GM13976 (cell line): ENCODE measurements around the gene ZNF687.

Experiments
- DNase-seq: peaks from one replicate; pipeline ENCODE4 v3.0.0; 2012; ENCODE audit warnings: low spot score
- CTCF ChIP-seq: IDR thresholded peaks from 2 replicates; pipeline ENCODE4 v1.5.1; 2012; ENCODE audit warnings: borderline replicate concordance, mild to moderate bottlenecking; ENCODE audit not compliant: insufficient read depth; ENCODE audit errors: extremely low read depth, missing control alignments, control extremely low read depth
- in situ Hi-C: fragments of 300-500 bp; cut with MboI; formaldehyde crosslinking; loops from one replicate; pipeline ENCODE4 v1.12.0; 2022; ENCODE audit warnings: low sequenced_read_pairs, mixed read lengths, inconsistent platforms; ENCODE audit not compliant: unreplicated experiment

The ZNF687 gene

GRCh38 chr1:151324390-151324930 lies 42.4 kb downstream of the ZNF687 start:
- DNase-seq, result no peak
- no peak for TF ChIP-seq CTCF
- in situ Hi-C loops, result no loop called here

DNA sequence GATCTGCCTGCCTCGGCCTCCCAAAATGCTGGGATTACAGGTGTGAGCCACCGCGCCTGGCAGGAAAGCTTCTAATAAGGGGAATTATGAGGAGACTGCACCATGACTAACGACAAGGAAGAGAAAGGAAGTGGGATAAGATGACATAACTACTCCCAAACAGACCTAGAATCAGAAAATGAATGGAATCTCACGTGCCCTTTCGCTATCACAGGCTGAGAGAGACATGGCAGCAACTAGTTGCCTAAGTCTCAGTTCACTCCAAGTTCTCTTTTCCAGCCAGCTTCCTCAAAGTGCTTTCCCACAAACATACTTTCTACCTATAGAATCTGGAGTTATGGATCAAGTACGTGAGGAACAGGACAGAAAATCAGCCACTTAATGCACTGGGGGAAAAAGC lies 43.1 kb downstream of the ZNF687 start:
- no peak for TF ChIP-seq CTCF
- DNase-seq, result no peak
- in situ Hi-C loops, result no loop called here

DNA sequence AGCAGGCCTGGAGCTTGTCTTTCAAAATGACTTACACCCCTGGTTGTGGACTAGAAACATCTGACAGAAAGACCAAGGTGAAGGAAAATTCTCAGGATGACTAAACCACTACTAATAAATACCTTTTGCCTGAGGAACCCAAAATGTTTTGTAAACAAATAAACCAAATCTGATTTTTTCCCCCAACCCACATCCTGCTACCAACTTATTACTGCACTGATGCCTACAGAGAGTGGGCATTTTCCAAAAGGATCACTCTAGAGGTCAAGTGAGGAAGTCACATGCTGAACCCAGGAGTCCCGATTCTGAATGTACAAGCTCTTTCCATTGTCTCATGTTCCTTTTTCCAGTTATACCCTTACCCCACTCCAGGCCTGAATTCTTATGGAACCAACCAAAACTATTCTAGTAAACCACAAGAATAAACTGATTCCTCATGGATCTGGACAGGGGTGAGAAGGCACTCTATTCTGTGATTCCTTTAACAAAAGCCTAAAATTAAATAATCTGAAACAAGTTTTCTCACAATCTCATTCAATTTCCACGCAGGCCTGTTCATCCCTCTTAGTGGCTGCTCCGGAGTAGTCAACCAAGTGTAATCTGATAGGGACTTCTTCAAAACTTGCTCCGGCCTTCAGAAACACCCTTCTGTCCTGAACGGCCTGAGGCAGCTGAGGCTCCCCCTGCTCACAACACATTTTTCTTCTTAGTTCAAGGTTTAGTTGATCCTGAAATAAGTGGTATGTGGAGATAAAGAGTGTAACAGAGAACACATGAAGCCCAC lies 43.7 kb downstream of the ZNF687 start:
- DNase-seq, result no peak
- no peak for TF ChIP-seq CTCF
- in situ Hi-C loops, result no loop called here

GRCh38 chr1:151326619-151327222 lies 44.6 kb downstream of the ZNF687 start:
- TF ChIP-seq CTCF, result no peak
- DNase-seq, result peak; percentile 87
- in situ Hi-C loops, result no loop called here

DNA sequence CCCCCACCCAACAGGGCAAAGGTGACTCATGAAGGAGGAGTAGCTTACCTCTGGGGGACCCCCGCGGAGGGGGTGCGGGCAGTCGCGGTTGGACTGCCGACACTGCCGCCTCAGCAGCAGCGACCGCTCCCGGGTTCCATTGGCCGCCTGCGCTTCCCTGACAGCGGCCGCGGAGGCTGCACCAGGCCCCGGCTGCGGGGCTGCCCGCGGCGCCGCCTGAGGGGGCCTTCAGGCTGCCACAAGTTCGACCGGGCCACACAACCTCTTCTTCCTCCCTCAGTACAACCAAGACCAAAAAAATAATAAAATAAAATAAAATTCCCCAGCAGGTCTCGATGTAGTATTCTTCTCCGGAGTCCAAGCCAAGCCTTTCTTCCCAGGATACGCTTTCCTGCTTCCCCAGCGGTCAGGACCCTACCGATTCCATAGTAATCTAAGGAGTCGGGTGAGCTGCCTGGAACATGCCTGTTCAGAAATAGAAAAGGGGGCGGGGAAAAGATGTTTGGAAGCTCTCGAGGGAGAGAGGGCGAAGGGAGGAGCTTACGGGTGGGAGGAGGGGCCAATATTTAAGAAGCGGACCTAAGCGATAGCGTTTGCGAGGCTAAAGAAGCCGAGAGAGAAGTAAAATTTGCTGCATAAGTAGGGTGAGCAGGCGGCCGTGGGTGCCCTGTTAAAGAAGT lies 45.3 kb downstream of the ZNF687 start, which contains the start of gene PI4KB:
PI4KB (minus strand) TSS at position 194 of the 680 bp plus-strand sequence. CDS start 10,935 bp downstream, outside the sequence.
- peak; percentile 96 for DNase-seq
- TF ChIP-seq CTCF, result no peak
- in situ Hi-C loops, result no loop called here

DNA sequence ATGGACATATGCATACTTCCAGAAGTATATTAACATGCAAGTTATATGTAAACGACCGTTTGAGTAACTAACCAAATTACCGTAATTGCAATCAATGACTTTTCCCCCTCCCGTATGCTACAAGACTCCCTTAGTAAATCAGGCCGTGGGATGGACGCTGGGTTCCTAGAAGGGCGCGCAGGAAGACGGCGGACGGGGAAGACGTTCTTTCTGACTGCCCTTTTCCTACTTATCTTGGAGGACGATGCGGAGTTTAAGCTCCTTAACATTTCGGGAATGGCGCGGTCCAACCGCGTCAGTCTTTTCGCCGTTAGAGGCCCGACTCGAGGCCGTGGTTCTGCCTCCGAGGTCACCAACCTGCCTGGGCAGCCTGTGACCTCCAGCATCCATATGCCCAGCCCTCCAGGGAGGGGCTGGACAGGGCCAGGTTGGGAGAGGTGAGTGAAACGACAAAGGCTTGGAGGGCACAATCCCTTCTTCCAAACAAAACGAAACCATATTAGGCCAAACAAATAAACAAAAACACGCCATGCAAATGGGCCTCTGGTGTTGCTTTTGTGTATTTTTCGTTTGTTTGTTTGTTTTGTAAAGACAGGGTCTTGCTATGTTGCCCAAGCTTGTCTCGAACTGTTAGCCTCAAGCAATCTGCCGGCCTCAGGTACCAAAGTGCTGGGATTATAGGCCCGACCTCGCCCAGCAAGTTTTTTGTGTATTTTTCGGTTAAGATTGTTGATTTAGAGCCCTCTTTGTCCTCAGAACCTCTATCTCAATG lies 46.0 kb downstream of the ZNF687 start:
- in situ Hi-C loops, result no loop called here
- no peak for TF ChIP-seq CTCF
- DNase-seq, result no peak
